ENCODE measurements around the gene CADPS.

DNA sequence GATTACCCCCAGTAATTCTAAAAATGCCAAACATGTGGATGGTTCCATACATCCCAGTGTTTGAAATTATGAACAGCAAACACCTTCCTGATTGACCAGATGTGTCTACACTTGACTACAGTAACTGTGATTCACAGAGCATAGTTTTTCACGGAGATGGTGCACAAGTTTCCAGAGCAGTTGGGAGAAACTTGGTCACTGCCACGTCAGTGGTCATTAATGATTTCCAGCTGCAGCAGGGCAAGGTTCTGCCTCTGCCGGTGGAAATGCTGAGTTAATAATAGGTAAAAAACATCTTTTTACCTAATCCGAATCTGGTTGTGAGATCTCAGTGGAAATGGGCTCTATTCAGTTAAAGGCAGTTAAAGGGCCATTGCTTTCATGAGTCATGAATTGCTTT lies 347.7 kb downstream of the CADPS start:
- TF ChIP-seq, protein P1, sequence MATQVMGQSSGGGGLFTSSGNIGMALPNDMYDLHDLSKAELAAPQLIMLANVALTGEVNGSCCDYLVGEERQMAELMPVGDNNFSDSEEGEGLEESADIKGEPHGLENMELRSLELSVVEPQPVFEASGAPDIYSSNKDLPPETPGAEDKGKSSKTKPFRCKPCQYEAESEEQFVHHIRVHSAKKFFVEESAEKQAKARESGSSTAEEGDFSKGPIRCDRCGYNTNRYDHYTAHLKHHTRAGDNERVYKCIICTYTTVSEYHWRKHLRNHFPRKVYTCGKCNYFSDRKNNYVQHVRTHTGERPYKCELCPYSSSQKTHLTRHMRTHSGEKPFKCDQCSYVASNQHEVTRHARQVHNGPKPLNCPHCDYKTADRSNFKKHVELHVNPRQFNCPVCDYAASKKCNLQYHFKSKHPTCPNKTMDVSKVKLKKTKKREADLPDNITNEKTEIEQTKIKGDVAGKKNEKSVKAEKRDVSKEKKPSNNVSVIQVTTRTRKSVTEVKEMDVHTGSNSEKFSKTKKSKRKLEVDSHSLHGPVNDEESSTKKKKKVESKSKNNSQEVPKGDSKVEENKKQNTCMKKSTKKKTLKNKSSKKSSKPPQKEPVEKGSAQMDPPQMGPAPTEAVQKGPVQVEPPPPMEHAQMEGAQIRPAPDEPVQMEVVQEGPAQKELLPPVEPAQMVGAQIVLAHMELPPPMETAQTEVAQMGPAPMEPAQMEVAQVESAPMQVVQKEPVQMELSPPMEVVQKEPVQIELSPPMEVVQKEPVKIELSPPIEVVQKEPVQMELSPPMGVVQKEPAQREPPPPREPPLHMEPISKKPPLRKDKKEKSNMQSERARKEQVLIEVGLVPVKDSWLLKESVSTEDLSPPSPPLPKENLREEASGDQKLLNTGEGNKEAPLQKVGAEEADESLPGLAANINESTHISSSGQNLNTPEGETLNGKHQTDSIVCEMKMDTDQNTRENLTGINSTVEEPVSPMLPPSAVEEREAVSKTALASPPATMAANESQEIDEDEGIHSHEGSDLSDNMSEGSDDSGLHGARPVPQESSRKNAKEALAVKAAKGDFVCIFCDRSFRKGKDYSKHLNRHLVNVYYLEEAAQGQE (IDR thresholded peaks at IDR 0.05; ENCODE audit: insufficient read depth in 1 of 2, low read depth in 2 of 2, low read length in 2 of 2), result no peak
- no peak for TF ChIP-seq SIN3A (IDR thresholded peaks at IDR 0.05; ENCODE audit: borderline replicate concordance, insufficient read depth, low read length)

Measured in PFSK-1 (cell line).